ENCODE results near the gene DDB1.

The DDB1 gene

DNA sequence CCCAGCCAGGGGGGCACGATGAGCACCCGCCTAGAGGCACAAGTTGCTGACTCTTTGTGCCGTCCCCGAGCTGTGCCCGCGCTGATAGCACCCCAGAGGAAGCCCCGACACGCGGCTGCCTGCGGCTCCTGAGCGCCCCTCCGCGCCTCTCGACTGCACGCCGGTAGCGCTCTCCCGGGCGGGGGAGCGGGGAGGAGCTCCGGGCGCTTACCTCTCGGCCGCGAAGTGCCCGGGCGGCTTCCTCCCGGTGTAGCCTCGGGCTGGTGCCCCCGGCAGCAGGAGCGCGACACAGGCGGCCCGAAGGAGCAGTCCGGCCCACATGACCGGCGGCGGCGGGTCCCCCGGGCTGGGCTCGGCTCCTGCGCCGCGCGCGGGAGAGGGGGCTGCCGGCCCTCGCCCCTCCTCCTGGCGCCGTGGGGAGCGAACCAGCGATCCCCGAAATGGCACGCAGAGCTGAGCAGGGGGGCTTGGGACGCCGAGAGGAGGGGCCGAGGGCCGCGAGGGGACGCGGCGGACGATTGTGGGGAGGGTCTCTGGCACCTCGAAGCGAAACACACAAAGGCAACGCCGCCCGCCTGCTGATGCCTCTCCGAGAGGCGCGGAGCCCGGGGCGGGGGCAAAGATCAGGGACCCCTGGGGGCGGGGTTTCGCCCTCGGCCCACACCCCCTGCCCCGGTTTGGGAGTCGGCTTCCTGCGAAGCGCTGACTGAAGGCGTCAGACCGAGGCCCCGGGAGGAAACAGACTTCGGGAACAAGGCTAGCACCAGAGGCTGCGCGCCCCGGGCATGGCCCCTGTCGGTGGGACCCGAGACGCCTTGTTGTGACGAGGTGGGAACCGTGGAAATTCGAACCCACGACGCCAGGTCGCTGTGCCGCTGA is 37.9 kb downstream of the DDB1 start, which contains the start of gene VWCE:
Gene VWCE, minus strand, starts transcription at position 600 of the 879 bp plus-strand sequence. Its CDS starts 279 bp downstream, at position 321.
- peak; percentile 66 for DNase-seq (ENCODE audit: low read depth)

DNA sequence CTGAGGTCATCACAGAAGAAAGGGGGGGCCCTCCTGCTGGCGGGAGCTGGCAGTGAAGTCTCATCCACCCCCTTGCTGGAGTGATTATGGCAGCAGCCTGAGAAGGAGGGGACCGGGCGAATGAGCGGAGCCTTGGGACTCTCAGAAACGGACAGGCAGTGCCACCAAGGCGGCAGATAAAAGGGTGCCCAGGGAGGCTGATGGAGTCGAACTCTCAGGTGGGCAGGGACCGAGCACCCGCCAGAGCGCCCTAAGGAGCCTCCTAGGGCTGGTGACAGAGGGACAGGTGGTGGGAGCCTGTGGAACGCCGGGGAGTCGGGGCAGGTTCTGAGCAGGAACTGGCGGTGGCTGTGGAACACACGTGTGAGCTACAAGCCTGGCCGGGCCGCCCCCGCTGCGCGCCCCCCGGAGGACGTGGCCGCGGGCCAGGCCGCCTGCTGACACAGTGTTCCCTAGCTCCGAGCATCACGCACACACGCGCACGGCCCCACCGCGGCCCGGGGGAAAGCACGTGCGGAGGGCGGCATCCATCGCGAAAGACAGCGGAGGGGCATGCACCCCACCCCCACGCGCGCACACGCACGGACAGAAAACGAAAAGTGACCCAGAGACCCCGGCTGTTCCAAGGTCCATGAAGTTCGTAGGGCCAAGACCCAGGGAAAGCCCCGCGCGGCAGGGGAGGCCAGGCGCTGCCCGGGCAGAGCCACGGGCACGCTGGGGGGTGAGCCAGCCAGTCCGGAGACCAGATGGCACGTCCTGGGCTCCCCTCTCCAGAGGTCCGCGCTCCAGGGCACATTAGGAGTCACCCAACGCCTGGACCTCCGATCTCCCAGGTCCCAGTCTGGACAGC is 38.8 kb downstream of the DDB1 start:
- peak; percentile 44 for DNase-seq (ENCODE audit: low read depth)

- DNase-seq (ENCODE audit: low read depth) = no peak
Measured at GRCh38 chr11:61292356-61292755, 40.5 kb downstream of the DDB1 start.

DNA sequence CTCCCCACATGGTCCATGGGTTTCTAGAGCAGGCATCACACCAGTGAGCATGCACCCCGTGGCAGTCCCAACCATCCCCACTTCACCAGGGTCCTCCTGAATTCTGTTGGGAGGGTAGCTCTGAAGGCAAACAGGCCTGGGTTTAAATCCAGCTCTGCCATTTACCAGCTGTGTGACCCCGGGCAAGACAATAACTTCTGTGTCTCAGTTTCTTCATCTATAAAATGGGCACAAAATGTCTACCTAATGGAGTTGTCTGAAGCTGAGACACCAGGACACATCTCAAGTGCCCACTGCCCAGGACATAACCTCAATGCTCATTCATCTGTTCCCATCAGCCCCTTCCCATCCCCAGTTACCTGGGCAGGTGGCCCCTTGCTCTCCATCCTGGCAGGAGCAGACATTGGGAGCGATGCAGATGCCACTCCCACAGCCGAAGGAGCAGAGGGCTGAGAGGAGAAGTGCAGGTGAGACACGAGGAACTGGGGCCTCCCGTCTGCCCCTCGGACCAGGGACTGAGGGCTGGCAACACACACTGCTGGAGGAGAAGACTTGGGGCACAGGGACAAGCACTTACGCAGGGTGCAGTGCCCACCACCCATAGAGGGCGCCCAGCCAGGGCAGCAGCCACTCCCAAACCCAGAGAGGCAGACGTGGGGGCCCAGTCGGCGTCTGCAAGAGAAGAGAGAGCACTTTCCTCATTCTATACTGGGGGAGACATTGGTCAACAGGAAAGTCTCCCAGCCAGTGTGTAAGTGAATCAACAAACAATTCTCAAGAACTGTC is 41.8 kb downstream of the DDB1 start:
- no peak for DNase-seq (ENCODE audit: low read depth)

DNA sequence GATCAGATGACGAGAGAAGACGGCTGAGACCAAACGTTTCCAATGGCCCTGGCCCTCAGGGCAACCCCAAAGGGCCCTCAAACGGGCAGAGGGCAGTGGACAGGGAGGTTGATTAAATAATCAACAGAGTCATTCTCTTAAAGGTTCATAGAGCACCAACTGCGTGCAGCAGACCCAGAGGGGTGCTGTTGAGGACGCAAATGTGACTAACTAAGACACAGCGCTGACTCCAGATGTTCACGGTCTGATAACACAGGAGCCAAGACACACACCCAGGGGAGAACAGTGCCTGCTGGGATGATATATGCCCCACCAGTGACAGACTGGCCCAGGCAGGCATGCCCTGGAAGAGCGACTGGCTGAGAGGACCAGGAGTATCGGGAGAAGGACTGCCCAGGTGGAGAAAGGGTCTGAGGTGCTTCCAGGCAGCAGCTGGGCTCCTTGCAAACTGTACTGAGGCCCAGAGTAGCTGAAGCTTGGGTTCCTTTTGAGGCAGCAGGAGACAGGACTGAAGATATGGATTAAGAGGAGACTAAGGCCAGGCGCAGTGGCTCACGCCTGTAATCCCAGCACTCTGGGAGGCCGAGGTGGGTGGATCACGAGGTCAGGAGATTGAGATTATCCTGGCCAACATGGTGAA is 45.4 kb downstream of the DDB1 start:
- DNase-seq (ENCODE audit: low read depth) = no peak

DNA sequence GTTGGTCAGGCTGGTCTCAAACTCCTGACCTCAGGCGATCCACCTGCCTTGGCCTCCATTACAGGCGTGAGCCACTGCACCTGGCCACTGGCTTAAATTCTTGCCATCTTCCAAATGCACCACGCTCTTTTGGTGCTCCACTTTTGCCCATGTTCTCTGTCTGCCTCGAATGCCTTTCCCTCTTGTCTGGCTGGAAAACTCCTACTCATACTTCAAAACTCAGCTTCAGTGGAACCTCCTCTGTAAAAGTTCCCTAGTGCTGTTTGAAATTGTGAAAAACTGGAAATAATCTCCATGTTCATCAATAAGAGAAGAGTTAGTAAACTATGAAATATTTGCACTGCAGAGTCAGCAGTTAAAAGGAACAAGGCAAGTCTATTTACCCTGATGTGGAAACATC is 49.3 kb downstream of the DDB1 start:
- DNase-seq (ENCODE audit: low read depth) = no peak

DNA sequence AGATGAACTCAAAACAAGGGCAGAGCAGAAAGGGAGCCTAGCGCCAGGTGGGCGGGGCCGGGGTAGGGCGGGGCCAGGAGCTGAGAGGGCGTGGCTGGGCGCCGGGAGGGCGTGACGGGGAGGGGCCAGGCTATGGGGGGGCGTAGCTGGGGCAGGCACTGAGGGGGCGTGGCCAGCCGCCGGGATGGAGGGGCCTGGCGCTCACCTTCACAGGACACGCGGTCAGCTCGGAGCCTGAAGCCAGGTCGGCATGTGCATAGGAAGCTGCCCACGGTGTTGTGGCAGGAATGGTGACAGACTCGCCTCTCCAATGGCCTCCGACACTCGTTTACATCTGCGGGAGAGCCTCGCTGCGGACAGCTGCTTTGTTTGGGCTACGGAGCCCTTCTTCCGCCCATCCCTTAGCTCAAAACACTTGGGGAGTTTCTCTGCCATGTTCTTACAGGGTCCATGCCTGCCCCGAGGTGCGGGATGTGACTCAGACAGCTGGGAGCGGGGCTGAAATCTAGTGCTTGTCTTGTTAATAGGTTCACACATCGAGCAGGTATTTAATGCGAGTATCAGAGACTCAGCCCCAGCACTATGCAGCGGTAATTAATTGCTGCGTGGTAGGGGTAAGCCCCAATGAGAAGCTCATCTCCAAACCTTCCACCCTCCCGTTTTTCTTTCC is 51.2 kb downstream of the DDB1 start:
- no peak for DNase-seq (ENCODE audit: low read depth)

- DNase-seq (ENCODE audit: low read depth) = no peak
Measured at GRCh38 chr11:61280883-61281580, 51.9 kb downstream of the DDB1 start.

GRCh38 chr11:61279934-61280659 is 52.8 kb downstream of the DDB1 start:
- DNase-seq (ENCODE audit: low read depth) = no peak

- no peak for DNase-seq (ENCODE audit: low read depth)
Measured at GRCh38 chr11:61278001-61278470, 54.9 kb downstream of the DDB1 start.

DNA sequence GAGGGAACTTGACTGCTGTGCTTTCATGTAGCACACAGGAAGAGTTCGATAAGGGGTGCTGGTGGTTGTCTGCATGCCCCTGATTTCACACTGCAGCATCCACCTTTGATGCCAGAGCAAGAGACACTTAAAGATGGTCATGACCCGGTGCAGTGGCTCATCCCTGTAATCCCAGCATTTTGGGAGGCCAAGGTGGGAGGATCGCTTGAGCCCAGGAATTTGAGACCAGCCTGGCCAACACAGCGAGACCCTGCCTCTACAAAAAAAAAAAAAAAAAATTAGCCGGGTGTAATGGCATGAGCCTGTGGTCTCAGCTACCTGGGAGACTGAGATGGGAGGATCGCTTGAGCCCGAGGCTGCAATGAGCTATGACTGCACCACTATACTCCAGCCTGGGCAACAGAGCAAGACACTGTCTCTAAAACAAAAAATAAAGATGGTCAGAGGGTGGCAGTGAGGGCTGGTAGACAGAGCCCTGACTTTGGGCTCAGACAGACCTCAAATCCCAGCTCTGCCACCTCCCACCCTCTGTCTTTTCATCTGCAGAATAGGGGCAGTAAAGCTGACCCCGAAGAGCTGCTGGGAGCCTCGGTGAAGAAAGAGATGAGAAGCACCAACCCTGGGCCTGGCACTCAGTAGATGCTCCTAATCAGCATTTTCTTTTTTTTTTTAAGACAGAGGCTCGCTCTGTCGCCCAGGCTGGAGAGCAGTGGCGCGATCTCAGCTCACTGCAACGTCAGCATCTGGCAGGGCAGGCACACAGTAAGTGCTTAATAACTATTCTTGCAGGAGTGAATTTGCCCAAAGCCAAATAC is 55.5 kb downstream of the DDB1 start:
- DNase-seq (ENCODE audit: low read depth) = no peak

DNA sequence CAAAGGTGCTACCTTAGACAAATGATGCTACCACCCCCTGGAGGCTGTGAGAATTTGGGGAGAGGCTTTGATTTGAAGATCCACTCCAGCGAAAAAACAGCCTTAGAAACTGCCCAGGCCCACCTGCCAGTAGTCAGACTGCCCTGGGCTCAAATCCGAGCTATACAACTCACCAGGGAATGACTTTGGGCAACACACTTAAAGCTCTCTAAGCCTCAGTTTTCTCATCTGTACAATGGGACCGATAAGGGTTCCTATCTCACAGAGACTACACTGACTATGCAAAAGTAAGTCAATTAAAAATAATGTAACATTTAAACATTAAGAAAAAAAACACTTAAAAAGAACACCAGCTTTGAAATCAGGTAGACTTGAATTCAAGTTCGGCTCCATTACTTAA is 57.7 kb downstream of the DDB1 start:
- no peak for DNase-seq (ENCODE audit: low read depth)

GRCh38 chr11:61274084-61274483 is 58.8 kb downstream of the DDB1 start:
- DNase-seq (ENCODE audit: low read depth) = no peak

- no peak for DNase-seq (ENCODE audit: low read depth)
Measured at GRCh38 chr11:61273178-61274078, 59.5 kb downstream of the DDB1 start.

- no peak for DNase-seq (ENCODE audit: low read depth)
Measured at GRCh38 chr11:61272731-61273130, 60.2 kb downstream of the DDB1 start.

DNA sequence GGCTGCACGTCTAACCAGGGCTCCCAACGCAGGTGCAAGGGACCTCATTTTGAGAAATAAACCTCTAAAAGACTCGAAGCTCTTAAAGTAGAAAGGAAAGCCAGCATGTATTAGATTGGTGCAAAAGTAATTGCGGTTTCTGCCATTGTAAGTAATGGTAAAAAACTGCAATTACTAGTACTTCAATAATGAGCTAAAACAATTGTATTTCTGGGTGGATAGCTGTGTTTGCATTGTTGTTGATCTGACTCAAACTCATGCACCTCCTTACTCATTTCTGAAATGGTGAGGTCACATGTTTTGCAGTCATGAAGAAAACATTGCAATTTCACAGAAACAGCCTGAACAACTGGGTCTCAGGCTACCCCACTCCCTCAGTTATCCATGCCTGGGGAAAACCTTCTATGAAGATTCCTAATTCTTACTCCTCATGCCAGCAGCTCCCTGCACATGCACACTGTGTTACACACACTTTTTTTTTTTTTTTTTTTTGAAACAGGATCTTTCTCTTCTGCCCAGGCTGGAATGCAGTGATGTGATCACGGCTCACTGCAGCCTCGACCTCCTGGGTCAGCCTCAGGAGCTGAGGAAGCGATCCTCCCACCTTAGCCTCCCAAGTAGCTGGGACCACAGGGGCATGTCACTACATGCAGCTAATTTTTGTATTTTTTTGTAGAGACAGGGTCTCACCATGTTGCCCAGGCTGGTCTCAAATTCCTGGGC is 62.4 kb downstream of the DDB1 start:
- no peak for DNase-seq (ENCODE audit: low read depth)

Data from stimulated activated CD4-positive, alpha-beta T cell treated with anti-CD3 and anti-CD28 coated beads, Interleukin-2, amount 100 ng/mL, for 4 hours (primary cell).